AG04449 (cell line): Measurements from ENCODE around the gene NPHS1.

Experiments
- CTCF ChIA-PET: fragments of 350-600 bp; formaldehyde crosslinking; extraction: SDS; loops from one replicate; lab custom pipeline; 2021; ENCODE audit warnings: antibody characterized with exemption; lab: Yijun Ruan, JAX
- POLR2A ChIA-PET: fragments of 400-600, 350-600 bp; formaldehyde crosslinking; extraction: SDS; loops from one replicate; lab custom pipeline; 2020; ENCODE audit warnings: antibody characterized with exemption, inconsistent platforms; lab: Yijun Ruan, JAX
- DNase-seq: peaks from one replicate; pipeline ENCODE4 v3.0.0-alpha.2; 2010; ENCODE audit warnings: low read depth, low spot score
- H3K4me3 ChIP-seq: 2 replicates; pipeline ENCODE4 v1.5.1; 2011; ENCODE audit warnings: low read depth, mild to moderate bottlenecking, control low read depth, low read length
- CTCF ChIP-seq: IDR thresholded peaks from one replicate; pipeline ENCODE4 v1.5.1; 2011; ENCODE audit warnings: mild to moderate bottlenecking, moderate library complexity, low read length, control low read depth, inconsistent platforms; ENCODE audit not compliant: insufficient read depth; ENCODE audit errors: missing control alignments

The NPHS1 gene

GRCh38 chr19:35777961-35778360, 74.3 kb downstream of the NPHS1 start:
- DNase-seq, result no peak
- POLR2A ChIA-PET, result no interaction called here
- TF ChIP-seq CTCF, result no peak
- H3K4me3 ChIP-seq, result no peak overlapping the region
- CTCF ChIA-PET, result no interaction called here

GRCh38 chr19:35777086-35777841, 75.0 kb downstream of the NPHS1 start:
- TF ChIP-seq CTCF, result no peak
- no peak overlapping the region; the same call in 1 of the 2 replicates for H3K4me3 ChIP-seq
- ChIA-PET CTCF (interaction anchor here (1.1 to 1.5 kb wide), 2 partner anchors 13 to 83 kb away, joined by 3 read pairs; no protein-coding TSS in a partner anchor), POLR2A (no interaction called here)
- no peak for DNase-seq

GRCh38 chr19:35776102-35776788, 76.1 kb downstream of the NPHS1 start:
- CTCF ChIA-PET, result interaction anchor here (1.1 to 1.5 kb wide), 2 partner anchors 14 to 82 kb away, joined by 3 read pairs; no protein-coding TSS in a partner anchor
- POLR2A ChIA-PET, result no interaction called here
- TF ChIP-seq CTCF, result no peak
- DNase-seq, result no peak
- H3K4me3 ChIP-seq, result peak overlapping the region; percentile 76
